RWPE1 (cell line): Measurements from ENCODE around the gene TNPO3.
"Not testable (repeated sequence)": the region's sequence is repeated elsewhere in the genome, so short reads cannot be mapped to it uniquely, and the experiment has no call there.

Experiments used
- CTCF ChIA-PET: fragments of 350-600 bp; sonication (Branson Sonifier 250); formaldehyde crosslinking; extraction: SDS; loops from one replicate; lab custom pipeline; 2021; lab: Yijun Ruan, JAX
- POLR2A ChIA-PET: fragments of 400-600 bp; formaldehyde crosslinking; extraction: SDS; loops from one replicate; lab custom pipeline; 2020; ENCODE audit warnings: antibody characterized with exemption; ENCODE audit not compliant: low non-redundant PET; lab: Yijun Ruan, JAX
- DNase-seq: peaks from one replicate; pipeline ENCODE4 v3.0.0; 2012; ENCODE audit warnings: low spot score
- H3K27ac ChIP-seq: fragments of 450-650 bp; 2 replicates; pipeline ENCODE4 v1.5.1; 2017
- CTCF ChIP-seq: fragments of 450-650 bp; conservative IDR thresholded peaks from 2 replicates; pipeline ENCODE4 v1.5.1; 2017; ENCODE audit warnings: low read depth, mild to moderate bottlenecking

TNPO3 gene

DNA sequence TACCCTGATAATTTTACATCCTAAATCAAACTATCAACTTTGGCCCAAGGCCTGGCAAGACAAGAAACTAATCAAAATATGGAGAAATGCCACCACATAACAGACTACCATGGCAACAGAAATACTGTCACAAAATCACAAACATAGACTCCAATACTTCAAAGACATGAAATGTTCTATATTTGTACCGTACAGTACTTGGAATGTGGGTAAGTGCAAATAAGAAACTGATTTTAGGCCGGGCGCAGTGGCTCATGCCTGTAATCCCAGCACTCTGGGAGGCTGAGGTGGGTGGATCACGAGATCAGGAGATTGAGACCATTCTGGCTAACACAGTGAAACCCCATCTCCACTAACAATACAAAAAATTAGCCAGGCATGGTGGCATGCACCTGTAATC, 9.2 kb downstream of the TNPO3 start:
- no peak overlapping the region for H3K27ac ChIP-seq
- POLR2A ChIA-PET, result no interaction called here
- no peak for DNase-seq
- no peak for TF ChIP-seq CTCF
- CTCF ChIA-PET, result no interaction called here

- POLR2A ChIA-PET, result interaction anchor here (0.5 kb wide), 1 partner anchor 36 kb away, joined by 3 read pairs; no protein-coding TSS in a partner anchor
- H3K27ac ChIP-seq, result no peak overlapping the region
- no peak for TF ChIP-seq CTCF
- no peak for DNase-seq
- CTCF ChIA-PET, result interaction anchor here (0.6 to 0.7 kb wide), 2 partner anchors 83 to 96 kb away, joined by 3 to 9 read pairs; no protein-coding TSS in a partner anchor
Measured at GRCh38 chr7:129043012-129043411, 11.9 kb downstream of the TNPO3 start.

DNA sequence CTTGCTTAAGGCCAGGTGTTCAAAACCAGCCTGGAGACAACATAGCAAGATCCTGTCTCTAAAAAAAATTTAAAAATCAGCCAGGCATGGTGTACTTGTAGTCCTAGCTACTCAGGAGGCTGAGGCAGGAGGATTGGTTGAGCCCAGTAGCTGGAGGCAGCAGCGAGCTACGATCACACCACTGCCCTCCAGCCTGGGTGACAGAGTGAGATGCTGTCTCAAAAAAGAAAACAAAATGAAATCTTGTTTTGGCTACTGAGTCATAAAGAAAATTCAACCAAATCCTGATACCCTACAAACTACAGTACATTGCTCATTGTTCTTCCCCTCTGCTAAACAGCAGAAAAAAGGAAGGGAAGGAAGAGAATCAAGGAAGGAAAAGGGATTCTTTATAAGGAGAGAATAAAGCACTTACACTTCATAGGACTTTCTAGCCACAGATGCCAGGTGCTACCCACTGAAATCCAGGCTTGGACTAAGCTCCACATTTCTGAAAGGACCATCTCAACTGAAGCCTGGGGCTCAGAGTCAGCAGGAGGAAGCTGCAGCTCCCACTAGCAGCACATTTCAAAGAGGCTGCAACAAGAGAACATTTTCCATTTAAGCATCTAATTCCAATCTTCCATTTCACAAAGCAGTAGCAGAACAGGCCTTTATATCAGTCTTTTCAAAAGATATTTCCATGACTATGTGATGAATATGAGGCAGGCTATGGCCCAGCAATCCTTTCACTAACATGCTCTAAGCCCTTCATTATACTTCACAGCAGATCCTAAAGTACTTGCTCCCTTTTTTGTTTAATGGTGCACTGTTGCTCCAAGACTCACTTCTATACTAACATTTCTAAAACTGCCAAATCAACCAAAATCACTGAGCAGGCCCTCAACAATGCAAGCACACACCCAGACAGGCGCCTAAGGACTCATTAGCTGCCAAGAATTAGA, 13.5 kb downstream of the TNPO3 start:
- H3K27ac ChIP-seq, result no peak overlapping the region
- no peak for DNase-seq
- ChIA-PET POLR2A (no interaction called here), CTCF (interaction anchor here (0.6 to 1.1 kb wide), 2 partner anchors 21 to 50 kb away, joined by 3 to 8 read pairs; no protein-coding TSS in a partner anchor)
- TF ChIP-seq CTCF, result no peak

DNA sequence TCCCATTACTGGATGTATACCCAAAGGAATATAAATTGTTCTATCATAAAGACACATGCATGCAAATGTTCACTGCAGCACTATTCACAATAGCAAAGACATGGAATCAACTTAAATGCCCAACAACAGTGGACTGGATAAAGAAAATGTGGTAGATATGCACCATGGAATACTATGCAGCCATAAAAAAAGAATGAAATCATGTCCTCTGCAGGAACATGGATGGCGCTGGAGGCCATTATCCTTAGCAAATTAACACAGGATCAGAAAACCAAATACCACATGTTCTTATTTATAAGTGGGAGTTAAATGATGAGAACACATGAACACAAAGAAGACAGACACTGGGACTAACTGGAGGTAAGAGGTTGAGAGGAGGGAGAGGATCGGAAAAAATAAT, 16.4 kb downstream of the TNPO3 start:
- CTCF ChIA-PET, DNase-seq, POLR2A ChIA-PET, H3K27ac ChIP-seq: not testable (repeated sequence)

DNA sequence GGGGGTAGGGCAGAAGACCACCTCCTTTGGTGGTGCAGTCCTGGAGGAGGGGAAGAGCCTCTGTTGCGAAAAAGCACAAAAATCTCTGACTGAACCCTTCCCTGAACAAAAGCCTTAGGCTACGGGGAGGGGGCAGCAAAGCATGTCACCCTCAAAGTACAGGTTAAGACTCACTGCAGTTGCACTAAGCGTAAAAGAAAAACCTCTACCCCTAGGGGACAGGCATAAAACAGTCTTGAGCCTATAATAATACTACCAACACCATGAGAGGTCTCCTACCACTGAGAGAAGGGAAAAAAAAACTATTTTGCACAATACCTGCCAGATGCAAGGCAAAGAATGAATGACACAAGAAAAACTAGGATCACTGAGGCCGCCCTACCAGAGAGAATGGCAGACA, 17.3 kb downstream of the TNPO3 start:
- H3K27ac ChIP-seq, result no peak overlapping the region
- no peak for DNase-seq
- ChIA-PET CTCF (no interaction called here), POLR2A (no interaction called here)
- TF ChIP-seq CTCF, result no peak

DNA sequence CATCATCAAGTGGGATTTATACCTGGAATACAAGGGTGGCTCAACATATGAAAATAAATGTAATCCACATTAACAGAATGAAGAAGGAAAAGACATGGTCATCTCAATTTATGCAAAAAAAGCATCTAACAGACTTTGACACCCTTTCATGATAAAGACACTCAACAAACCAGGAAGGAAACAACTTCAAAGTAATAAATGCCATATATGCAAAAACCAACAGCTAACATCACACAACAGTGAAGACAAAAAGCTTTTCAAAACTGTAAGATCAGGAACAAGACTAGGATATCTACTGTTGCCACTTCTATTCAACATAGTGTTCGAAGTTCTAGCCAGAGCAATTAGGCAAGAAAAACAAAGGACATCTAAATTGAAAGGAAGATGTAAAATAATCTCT, 22.9 kb downstream of the TNPO3 start:
- no peak overlapping the region for H3K27ac ChIP-seq
- CTCF ChIA-PET, result no interaction called here
- DNase-seq, result no peak
- TF ChIP-seq CTCF, result no peak
- POLR2A ChIA-PET, result interaction anchor here (0.9 kb wide), 1 partner anchor 22 kb away, joined by 4 read pairs; no protein-coding TSS in a partner anchor

GRCh38 chr7:129030440-129030839, 24.5 kb downstream of the TNPO3 start:
- no peak for DNase-seq
- POLR2A ChIA-PET, result no interaction called here
- H3K27ac ChIP-seq, result no peak overlapping the region
- CTCF ChIA-PET, result no interaction called here
- no peak for TF ChIP-seq CTCF
